Right ventricle myocardium inferior (tissue), 1 donor: ENCODE measurements around the gene ANKS1B. TPM values are rescaled to one million over a fixed set of nuclear protein-coding genes. Genes with fewer than 3 reads are reported as not detected.

Experiments
- ATAC-seq: fragments of 200-7000 bp; cut with Tn5 transposase; one replicate; pipeline ENCODE4 v1.9.1; 2020; ENCODE audit warnings: mild to moderate bottlenecking, moderate library complexity
- DNase-seq: peaks from one replicate; pipeline ENCODE4 v3.0.0; 2021; ENCODE audit errors: missing footprints
- intact Hi-C: fragments of 100-400 bp; cut with DNase I; formaldehyde crosslinking; loops from one replicate; pipeline ENCODE4 v1.11.0; 2022
- total RNA-seq: library from RNA; stranded (reverse); fragmentation: NEBNext Ultra II Directional; extraction: Animal tissue kit (Norgen Biotek cat#: 25700); gene quantifications from one replicate; pipeline ENCODE4 v1.2.1, GENCODE V29; 2021
- donor health status: DM: no; HTN: yes; CAD: no; lungs with severe emphysema.

The ANKS1B gene
- total RNA-seq, 1 donor from 2014 or later, result 2.3 TPM

GRCh38 chr12:98714426-98714825, 1270.3 kb downstream of the ANKS1B start:
- intact Hi-C loops, result no loop called here
- no peak for ATAC-seq
- DNase-seq, result no peak

GRCh38 chr12:98709022-98709421, 1275.7 kb downstream of the ANKS1B start:
- intact Hi-C loops, result no loop called here
- ATAC-seq (no peak), DNase-seq (no peak)

GRCh38 chr12:98701166-98701565, 1283.6 kb downstream of the ANKS1B start:
- no peak for DNase-seq
- ATAC-seq, result no peak
- intact Hi-C loops, result no loop called here

DNA sequence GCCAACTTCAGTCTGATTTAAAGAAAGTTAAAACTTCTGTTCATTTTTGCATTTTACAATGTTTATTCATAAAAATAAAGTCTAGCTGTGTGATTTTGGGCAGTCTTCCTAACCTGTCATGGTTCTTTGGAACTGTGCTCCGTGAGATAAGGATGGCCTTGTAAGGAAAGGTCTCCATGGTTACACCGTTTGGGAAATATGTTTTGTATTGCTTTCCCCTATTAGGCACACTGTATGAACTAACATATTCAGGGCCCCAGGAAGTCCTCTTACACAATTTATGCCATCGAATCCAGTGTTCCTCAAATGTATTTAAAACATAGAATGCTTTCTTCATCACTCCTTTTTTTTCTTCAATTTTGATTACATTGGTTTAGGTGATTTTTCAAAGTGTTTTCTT, 1285.2 kb downstream of the ANKS1B start:
- ATAC-seq (peak; percentile 85), DNase-seq (no peak)
- intact Hi-C loops, result loop anchor here (2.0 kb wide), 1 partner anchor 299 kb away; no protein-coding TSS in a partner anchor

DNA sequence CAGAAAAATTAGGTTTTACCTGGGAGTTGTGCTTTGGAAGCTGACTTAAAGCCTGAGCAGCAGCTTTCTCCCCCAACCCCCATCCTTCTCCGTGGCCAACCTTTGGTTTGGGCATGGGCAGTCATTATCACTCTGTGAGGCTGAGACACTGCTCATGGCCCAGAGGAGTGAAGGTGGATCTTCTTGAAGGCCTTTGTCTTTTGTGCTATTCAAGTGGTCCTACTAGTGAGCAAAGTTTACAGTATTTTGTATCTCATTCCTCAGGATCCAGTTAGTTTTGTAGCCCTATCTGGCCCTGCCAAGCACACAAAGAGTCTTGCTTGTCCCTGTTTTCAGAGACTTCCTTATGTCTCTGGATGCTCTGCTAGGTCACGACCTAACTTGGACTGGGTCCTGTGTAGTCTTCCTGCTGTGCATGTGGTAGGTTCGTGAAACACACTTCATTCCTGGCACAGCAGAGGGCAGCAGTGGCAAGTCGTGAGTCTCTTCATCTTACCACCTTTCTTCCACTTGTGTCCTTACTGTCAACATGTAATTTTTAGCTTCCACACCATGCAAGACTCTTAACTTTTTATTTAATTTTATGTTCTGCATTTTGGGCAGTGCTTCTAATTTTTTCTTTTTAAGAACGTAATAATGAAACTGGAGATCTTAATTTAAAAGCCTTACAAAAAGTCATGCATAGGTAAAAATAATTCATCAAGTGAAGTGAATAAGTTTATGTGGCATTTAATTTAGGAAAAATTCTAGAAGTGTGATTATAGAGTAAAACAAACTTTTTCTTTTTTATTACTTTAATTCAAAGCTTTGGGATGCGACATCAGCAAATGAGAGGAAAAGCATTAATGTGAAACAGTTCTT, 1285.9 kb downstream of the ANKS1B start:
- DNase-seq (no peak), ATAC-seq (peak; percentile 90)
- intact Hi-C loops, result loop anchor here (2.0 kb wide), 1 partner anchor 300 kb away; no protein-coding TSS in a partner anchor

DNA sequence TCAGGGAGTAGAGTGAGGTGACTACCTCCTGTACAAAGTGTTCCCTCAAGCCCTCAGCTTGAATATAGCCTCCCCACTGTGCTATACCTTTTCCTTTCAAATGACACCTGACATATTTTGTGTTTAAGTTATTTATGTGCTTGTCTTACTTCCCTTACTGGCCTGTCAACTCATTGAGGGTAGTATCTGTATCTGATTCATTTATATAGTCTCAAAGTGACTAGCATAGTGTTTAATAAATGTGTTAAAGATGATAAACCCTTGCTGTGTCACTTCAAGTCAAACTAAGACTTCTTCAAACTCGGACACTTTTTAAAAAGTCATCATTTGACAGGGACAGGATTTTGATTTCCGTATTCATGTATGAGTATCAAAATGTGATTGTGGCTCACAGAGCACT, 1287.5 kb downstream of the ANKS1B start:
- intact Hi-C loops, result no loop called here
- DNase-seq, result no peak

DNA sequence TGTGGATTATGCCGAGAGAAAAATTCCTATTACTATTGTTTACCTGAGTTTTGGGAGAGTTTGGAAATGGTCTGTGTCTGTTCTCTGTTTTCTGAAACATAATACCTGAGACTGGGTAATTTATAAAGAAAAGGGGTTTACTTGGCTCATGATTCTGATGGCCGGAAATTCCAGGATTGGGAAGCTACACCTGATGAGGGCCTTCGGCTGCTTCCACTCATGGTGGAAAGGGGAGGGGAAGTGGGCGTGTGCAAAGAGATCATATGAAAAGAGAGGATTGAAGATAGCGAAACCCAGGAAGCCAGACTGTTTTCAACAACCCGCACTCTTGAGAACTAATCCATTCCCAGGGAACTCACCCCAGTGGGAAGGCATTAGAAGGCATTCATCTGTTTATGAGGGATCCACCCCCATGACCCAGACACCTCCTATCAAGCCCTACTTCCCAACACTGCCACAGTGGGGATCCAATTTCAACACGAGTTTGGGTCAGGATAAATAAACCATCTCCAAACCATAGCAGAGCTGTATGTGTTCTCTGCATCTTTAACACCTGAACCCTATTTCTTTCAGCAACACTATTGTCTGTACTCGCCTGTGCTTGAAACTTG, 1288.6 kb downstream of the ANKS1B start:
- DNase-seq (no peak), ATAC-seq (no peak)
- intact Hi-C loops, result no loop called here

More for the DNA sequence above, 1287.5 kb downstream of the ANKS1B start:
- ATAC-seq, result no peak

DNA sequence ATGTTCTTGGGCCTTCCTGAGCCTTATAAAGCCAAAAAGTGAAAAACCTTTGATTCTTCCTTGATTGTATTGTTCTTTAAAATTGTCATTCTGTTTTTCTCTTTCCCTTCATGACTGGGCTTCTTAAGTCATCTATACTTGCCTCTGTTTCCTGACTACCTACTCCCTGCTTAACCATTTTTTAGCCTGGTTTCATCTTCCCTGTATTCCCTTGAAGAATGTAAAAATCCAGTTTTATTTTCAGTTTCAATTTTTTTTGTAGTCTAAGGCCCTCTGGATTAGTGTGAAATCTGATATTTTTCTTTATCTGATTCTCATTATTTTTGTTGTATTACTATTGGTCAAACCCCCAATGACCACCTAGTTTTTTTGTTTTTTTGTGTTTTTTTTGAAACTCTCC, 1293.4 kb downstream of the ANKS1B start:
- intact Hi-C loops, result no loop called here
- ATAC-seq (no peak), DNase-seq (no peak)

DNA sequence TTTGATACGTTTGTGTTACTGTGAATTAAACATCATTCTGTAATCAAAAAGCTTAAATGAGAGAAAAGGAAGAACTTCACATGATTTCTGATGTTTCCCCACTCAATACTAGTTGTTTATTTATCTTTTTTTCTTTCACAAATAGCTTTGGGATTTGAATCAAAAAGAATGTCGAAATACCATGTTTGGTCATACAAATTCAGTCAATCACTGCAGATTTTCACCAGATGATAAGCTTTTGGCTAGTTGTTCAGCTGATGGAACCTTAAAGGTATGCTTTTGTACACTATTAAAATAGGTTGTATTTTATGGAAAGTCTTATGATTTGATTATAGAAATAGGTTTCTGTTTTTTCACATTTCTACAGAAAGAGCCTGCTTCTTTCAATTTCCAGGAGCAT, 1298.1 kb downstream of the ANKS1B start:
- intact Hi-C loops, result no loop called here
- DNase-seq (no peak), ATAC-seq (no peak)

Other genes with a start within 250 kb of the ANKS1B start
- gene BLTP3B, start 157.9 kb upstream of the ANKS1B start, total RNA-seq, result 10.7 TPM
- 19.4 TPM for gene ACTR6, start 215.9 kb upstream of the ANKS1B start, total RNA-seq